GM23338 (cell line): Measurements from ENCODE around the gene CD69. TPM values are rescaled to one million over a fixed set of nuclear protein-coding genes. Genes with fewer than 3 reads are reported as not detected.

ENCODE experiments used
- ATAC-seq: fragments of 200-7000 bp; cut with Tn5 transposase; 3 replicates; pipeline ENCODE4 v1.9.1; 2020
- DNase-seq: peaks from one replicate; pipeline ENCODE4 v3.0.0-alpha.2; 2015; ENCODE audit warnings: low spot score
- H2AFZ ChIP-seq: fragments of 200-600 bp; sonication (generic); 2 replicates; pipeline ENCODE4 v1.8.0; 2016; ENCODE audit warnings: antibody characterized with exemption, mild to moderate bottlenecking, moderate library complexity
- H3F3A ChIP-seq: fragments of 200-600 bp; sonication (generic); replicated peaks from 2 replicates; pipeline ENCODE4 v1.8.0; 2017; ENCODE audit warnings: antibody characterized with exemption, mixed run types, low read depth
- H3K27ac ChIP-seq: fragments of 200-600 bp; sonication (generic); 2 replicates; pipeline ENCODE4 v1.6.1; 2016; ENCODE audit warnings: low read depth
- H3K27me3 ChIP-seq: fragments of 200-600 bp; sonication (generic); 2 replicates; pipeline ENCODE4 v1.8.0; 2016; ENCODE audit warnings: mild to moderate bottlenecking, mixed run types, moderate library complexity; ENCODE audit not compliant: insufficient read depth
- H3K36me3 ChIP-seq: fragments of 200-600 bp; sonication (generic); 2 replicates; pipeline ENCODE4 v1.8.0; 2016; ENCODE audit warnings: mild to moderate bottlenecking; ENCODE audit not compliant: insufficient read depth
- H3K4me1 ChIP-seq: fragments of 200-600 bp; sonication (generic); 2 replicates; pipeline ENCODE4 v1.8.0; 2016; ENCODE audit warnings: mild to moderate bottlenecking, moderate library complexity; ENCODE audit not compliant: insufficient read depth
- H3K4me2 ChIP-seq: fragments of 200-600 bp; sonication (generic); 2 replicates; pipeline ENCODE4 v1.7.1; 2017; ENCODE audit warnings: mixed run types
- H3K4me3 ChIP-seq: fragments of 200-600 bp; sonication (generic); 2 replicates; pipeline ENCODE4 v1.6.1; 2016; ENCODE audit warnings: mixed run types
- H3K79me2 ChIP-seq: fragments of 200-600 bp; sonication (generic); replicated peaks from 2 replicates; pipeline ENCODE4 v1.8.0; 2017; ENCODE audit warnings: mild to moderate bottlenecking; ENCODE audit not compliant: insufficient read depth
- H3K9me2 ChIP-seq: fragments of 200-600 bp; sonication (generic); 2 replicates; pipeline ENCODE4 v1.8.0; 2017; ENCODE audit not compliant: insufficient read depth
- H4K20me1 ChIP-seq: fragments of 200-600 bp; sonication (generic); replicated peaks from 2 replicates; pipeline ENCODE4 v1.8.0; 2017; ENCODE audit warnings: mild to moderate bottlenecking; ENCODE audit not compliant: insufficient read depth
- H3K27ac Mint-ChIP-seq: 2 replicates; pipeline ENCODE4 v1.8.0; 2020; ENCODE audit warnings: inconsistent platforms, mild to moderate bottlenecking, moderate library complexity, mixed read lengths
- H3K27me3 Mint-ChIP-seq: 3 replicates; pipeline ENCODE4 v1.8.0; 2022; ENCODE audit warnings: low read depth, mild to moderate bottlenecking, moderate library complexity, mixed read lengths, inconsistent platforms; ENCODE audit not compliant: insufficient read depth, poor library complexity
- H3K36me3 Mint-ChIP-seq: 3 replicates; pipeline ENCODE4 v1.8.0; 2021; ENCODE audit warnings: low read depth, mild to moderate bottlenecking, inconsistent platforms, moderate library complexity, mixed read lengths
- H3K4me1 Mint-ChIP-seq: 3 replicates; pipeline ENCODE4 v1.8.0; 2020; ENCODE audit warnings: mild to moderate bottlenecking, inconsistent platforms, mixed read lengths
- H3K4me3 Mint-ChIP-seq: 3 replicates; pipeline ENCODE4 v1.8.0; 2021; ENCODE audit warnings: moderate library complexity, mild to moderate bottlenecking, inconsistent platforms, mixed read lengths
- H3K9me3 Mint-ChIP-seq: 3 replicates; pipeline ENCODE4 v1.8.0; 2020; ENCODE audit warnings: moderate library complexity, mild to moderate bottlenecking, inconsistent platforms, mixed read lengths
- CREB1 ChIP-seq: fragments of 250-450 bp; sonication (Bioruptor Pico); IDR thresholded peaks from 2 replicates; pipeline ENCODE4 v1.5.0; 2020; ENCODE audit warnings: low read depth, mild to moderate bottlenecking, moderate library complexity
- CTCF ChIP-seq, 2 experiments: fragments of 200-600 bp in 1 of 2; sonication (generic) in 1 of 2; conservative IDR thresholded peaks; 2 replicates each; pipeline versions ENCODE4 v1.5.1 to v1.6.1; 2016 to 2017; ENCODE audit warnings: antibody characterized with exemption in 2 of 2, low read depth in 2 of 2, mild to moderate bottlenecking in 2 of 2, moderate library complexity in 1 of 2
- ETS1 ChIP-seq: IDR thresholded peaks from 2 replicates; pipeline ENCODE4 v1.6.1; 2016; ENCODE audit warnings: antibody characterized with exemption
- EZH2 ChIP-seq: fragments of 200-600 bp; sonication (generic); IDR thresholded peaks from one replicate; pipeline ENCODE4 v1.8.0; 2017; ENCODE audit warnings: antibody characterized with exemption, mild to moderate bottlenecking, low read depth; ENCODE audit not compliant: unreplicated experiment
- EZH2phosphoT487 ChIP-seq: fragments of 200-600 bp; sonication (generic); IDR thresholded peaks from one replicate; pipeline ENCODE4 v1.8.1; 2018; ENCODE audit warnings: antibody characterized with exemption; ENCODE audit not compliant: unreplicated experiment
- JUNB ChIP-seq: IDR thresholded peaks from one replicate; pipeline ENCODE4 v1.6.1; 2016; ENCODE audit warnings: antibody characterized with exemption; ENCODE audit not compliant: unreplicated experiment
- NANOG ChIP-seq: IDR thresholded peaks from 2 replicates; pipeline ENCODE4 v1.6.1; 2016; ENCODE audit warnings: antibody characterized with exemption, borderline replicate concordance
- POLR2AphosphoS5 ChIP-seq: IDR thresholded peaks from 2 replicates; pipeline ENCODE4 v1.6.1; 2016; ENCODE audit warnings: antibody characterized with exemption, low read depth
- STAT1 ChIP-seq: IDR thresholded peaks from one replicate; pipeline ENCODE4 v1.6.1; 2016; ENCODE audit warnings: antibody characterized with exemption; ENCODE audit not compliant: unreplicated experiment
- ZNF114 ChIP-seq: fragments of 250-450 bp; sonication (Bioruptor Pico); IDR thresholded peaks from 2 replicates; pipeline ENCODE4 v1.5.0; 2020; ENCODE audit warnings: mild to moderate bottlenecking, moderate library complexity
- ZNF331 ChIP-seq: fragments of 250-450 bp; sonication (Bioruptor Pico); IDR thresholded peaks from 2 replicates; pipeline ENCODE4 v1.5.0; 2020; ENCODE audit warnings: low read depth, mild to moderate bottlenecking, moderate library complexity
- polyA plus RNA-seq: library from polyadenylated mRNA; unstranded; fragments of >200 nt; fragmentation: Nextera tagmentation; extraction: Ambion mirVana; gene quantifications from 2 replicates; pipeline ENCODE4 v1.2.1, GENCODE V29; 2016
- total RNA-seq: library from RNA; depleted of rRNA; stranded (reverse); fragments of >200 nt; shearing (Covaris generic); gene quantifications from 2 replicates; pipeline ENCODE4 v1.2.3, GENCODE V29; 2014
- TF ChIP-seq, protein P1 (sequence below): fragments of 250-450 bp; sonication (Bioruptor Pico); IDR thresholded peaks from 2 replicates; pipeline ENCODE4 v1.5.0; 2020; ENCODE audit warnings: mild to moderate bottlenecking, moderate library complexity
- TF ChIP-seq, protein P2 (sequence below): IDR thresholded peaks from one replicate; pipeline ENCODE4 v1.6.1; 2018; ENCODE audit warnings: antibody characterized with exemption; ENCODE audit not compliant: unreplicated experiment

Gene CD69
- total and polyA plus RNA-seq, 2 experiments from 2014 or later, result not detected

- no peak for DNase-seq
- H3K27ac ChIP-seq, result no peak overlapping the region
- H3K4me1 ChIP-seq, result peaks cover 10% of the 10 kb centered on the region
- Mint-ChIP-seq H3K9me3 (no peaks in the 10 kb centered on the region), H3K4me3 (no peak overlapping the region), H3K4me1 (peaks cover 9% of the 10 kb centered on the region; the same call in 2 of the 3 replicates), H3K27ac (no peak overlapping the region), H3K27me3 (peaks cover 5% of the 10 kb centered on the region), H3K36me3 (no peaks in the 10 kb centered on the region)
- no peak overlapping the region; the same call in 1 of the 2 replicates for H2AFZ ChIP-seq
- TF ChIP-seq ZNF114 (CRISPR knock-in tag) (no peak), NANOG (no peak), EZH2 (no peak), STAT1 (no peak), ETS1 (no peak), CTCF (conservative IDR thresholded peaks at IDR 0.05; ENCODE audit: low read depth in 2 of 2) (no peak), EZH2phosphoT487 (no peak), CREB1 (CRISPR knock-in tag) (no peak), ZNF331 (CRISPR knock-in tag) (no peak), JUNB (no peak), POLR2AphosphoS5 (no peak)
- TF ChIP-seq, protein P1, sequence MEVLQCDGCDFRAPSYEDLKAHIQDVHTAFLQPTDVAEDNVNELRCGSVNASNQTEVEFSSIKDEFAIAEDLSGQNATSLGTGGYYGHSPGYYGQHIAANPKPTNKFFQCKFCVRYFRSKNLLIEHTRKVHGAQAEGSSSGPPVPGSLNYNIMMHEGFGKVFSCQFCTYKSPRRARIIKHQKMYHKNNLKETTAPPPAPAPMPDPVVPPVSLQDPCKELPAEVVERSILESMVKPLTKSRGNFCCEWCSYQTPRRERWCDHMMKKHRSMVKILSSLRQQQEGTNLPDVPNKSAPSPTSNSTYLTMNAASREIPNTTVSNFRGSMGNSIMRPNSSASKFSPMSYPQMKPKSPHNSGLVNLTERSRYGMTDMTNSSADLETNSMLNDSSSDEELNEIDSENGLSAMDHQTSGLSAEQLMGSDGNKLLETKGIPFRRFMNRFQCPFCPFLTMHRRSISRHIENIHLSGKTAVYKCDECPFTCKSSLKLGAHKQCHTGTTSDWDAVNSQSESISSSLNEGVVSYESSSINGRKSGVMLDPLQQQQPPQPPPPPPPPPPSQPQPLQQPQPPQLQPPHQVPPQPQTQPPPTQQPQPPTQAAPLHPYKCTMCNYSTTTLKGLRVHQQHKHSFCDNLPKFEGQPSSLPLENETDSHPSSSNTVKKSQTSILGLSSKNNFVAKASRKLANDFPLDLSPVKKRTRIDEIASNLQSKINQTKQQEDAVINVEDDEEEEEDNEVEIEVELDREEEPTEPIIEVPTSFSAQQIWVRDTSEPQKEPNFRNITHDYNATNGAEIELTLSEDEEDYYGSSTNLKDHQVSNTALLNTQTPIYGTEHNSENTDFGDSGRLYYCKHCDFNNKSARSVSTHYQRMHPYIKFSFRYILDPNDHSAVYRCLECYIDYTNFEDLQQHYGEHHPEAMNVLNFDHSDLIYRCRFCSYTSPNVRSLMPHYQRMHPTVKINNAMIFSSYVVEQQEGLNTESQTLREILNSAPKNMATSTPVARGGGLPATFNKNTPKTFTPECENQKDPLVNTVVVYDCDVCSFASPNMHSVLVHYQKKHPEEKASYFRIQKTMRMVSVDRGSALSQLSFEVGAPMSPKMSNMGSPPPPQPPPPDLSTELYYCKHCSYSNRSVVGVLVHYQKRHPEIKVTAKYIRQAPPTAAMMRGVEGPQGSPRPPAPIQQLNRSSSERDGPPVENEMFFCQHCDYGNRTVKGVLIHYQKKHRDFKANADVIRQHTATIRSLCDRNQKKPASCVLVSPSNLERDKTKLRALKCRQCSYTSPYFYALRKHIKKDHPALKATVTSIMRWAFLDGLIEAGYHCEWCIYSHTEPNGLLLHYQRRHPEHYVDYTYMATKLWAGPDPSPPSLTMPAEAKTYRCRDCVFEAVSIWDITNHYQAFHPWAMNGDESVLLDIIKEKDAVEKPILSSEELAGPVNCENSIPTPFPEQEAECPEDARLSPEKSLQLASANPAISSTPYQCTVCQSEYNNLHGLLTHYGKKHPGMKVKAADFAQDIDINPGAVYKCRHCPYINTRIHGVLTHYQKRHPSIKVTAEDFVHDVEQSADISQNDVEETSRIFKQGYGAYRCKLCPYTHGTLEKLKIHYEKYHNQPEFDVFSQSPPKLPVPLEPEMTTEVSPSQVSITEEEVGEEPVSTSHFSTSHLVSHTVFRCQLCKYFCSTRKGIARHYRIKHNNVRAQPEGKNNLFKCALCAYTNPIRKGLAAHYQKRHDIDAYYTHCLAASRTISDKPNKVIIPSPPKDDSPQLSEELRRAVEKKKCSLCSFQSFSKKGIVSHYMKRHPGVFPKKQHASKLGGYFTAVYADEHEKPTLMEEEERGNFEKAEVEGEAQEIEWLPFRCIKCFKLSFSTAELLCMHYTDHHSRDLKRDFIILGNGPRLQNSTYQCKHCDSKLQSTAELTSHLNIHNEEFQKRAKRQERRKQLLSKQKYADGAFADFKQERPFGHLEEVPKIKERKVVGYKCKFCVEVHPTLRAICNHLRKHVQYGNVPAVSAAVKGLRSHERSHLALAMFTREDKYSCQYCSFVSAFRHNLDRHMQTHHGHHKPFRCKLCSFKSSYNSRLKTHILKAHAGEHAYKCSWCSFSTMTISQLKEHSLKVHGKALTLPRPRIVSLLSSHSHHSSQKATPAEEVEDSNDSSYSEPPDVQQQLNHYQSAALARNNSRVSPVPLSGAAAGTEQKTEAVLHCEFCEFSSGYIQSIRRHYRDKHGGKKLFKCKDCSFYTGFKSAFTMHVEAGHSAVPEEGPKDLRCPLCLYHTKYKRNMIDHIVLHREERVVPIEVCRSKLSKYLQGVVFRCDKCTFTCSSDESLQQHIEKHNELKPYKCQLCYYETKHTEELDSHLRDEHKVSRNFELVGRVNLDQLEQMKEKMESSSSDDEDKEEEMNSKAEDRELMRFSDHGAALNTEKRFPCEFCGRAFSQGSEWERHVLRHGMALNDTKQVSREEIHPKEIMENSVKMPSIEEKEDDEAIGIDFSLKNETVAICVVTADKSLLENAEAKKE, result no peak
- TF ChIP-seq, protein P2, sequence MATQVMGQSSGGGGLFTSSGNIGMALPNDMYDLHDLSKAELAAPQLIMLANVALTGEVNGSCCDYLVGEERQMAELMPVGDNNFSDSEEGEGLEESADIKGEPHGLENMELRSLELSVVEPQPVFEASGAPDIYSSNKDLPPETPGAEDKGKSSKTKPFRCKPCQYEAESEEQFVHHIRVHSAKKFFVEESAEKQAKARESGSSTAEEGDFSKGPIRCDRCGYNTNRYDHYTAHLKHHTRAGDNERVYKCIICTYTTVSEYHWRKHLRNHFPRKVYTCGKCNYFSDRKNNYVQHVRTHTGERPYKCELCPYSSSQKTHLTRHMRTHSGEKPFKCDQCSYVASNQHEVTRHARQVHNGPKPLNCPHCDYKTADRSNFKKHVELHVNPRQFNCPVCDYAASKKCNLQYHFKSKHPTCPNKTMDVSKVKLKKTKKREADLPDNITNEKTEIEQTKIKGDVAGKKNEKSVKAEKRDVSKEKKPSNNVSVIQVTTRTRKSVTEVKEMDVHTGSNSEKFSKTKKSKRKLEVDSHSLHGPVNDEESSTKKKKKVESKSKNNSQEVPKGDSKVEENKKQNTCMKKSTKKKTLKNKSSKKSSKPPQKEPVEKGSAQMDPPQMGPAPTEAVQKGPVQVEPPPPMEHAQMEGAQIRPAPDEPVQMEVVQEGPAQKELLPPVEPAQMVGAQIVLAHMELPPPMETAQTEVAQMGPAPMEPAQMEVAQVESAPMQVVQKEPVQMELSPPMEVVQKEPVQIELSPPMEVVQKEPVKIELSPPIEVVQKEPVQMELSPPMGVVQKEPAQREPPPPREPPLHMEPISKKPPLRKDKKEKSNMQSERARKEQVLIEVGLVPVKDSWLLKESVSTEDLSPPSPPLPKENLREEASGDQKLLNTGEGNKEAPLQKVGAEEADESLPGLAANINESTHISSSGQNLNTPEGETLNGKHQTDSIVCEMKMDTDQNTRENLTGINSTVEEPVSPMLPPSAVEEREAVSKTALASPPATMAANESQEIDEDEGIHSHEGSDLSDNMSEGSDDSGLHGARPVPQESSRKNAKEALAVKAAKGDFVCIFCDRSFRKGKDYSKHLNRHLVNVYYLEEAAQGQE, result no peak
- no peaks in the 10 kb centered on the region for H3K9me2 ChIP-seq
- no peaks in the 10 kb centered on the region for H3F3A ChIP-seq
- no peaks in the 10 kb centered on the region for H3K79me2 ChIP-seq
- no peaks in the 10 kb centered on the region for H3K36me3 ChIP-seq
- no peak overlapping the region for H3K4me2 ChIP-seq
- H3K4me3 ChIP-seq, result no peak overlapping the region
- ATAC-seq, result no peak
- H3K27me3 ChIP-seq, result no peaks in the 10 kb centered on the region
- H4K20me1 ChIP-seq, result no peaks in the 10 kb centered on the region
Measured at GRCh38 chr12:9755567-9755966, 5.1 kb downstream of the CD69 start.
